HepG2 (cell line): ENCODE measurements around the gene NSG2. TPM values are rescaled to one million over a fixed set of nuclear protein-coding genes. Genes with fewer than 3 reads are reported as not detected.

ENCODE experiments used
- HES4 ChIP-seq: sonication (generic); formaldehyde crosslinking; IDR thresholded peaks from 2 replicates; pipeline ENCODE4 v1.9.0; 2021; ENCODE audit warnings: mild to moderate bottlenecking, missing genetic modification reagents, borderline replicate concordance
- HOXA9 ChIP-seq: sonication (generic); formaldehyde crosslinking; IDR thresholded peaks from 2 replicates; pipeline ENCODE4 v1.8.1; 2022; ENCODE audit warnings: missing genetic modification reagents, mild to moderate bottlenecking, moderate library complexity, borderline replicate concordance
- MXD4 ChIP-seq: IDR thresholded peaks from 2 replicates; pipeline ENCODE4 v1.6.1; 2016; ENCODE audit warnings: mild to moderate bottlenecking, missing biosample characterization, missing genetic modification reagents
- NCOA1 ChIP-seq: sonication (generic); formaldehyde crosslinking; IDR thresholded peaks from 2 replicates; pipeline ENCODE4 v1.9.0; 2021; ENCODE audit warnings: missing genetic modification reagents
- NFYB ChIP-seq: sonication (generic); formaldehyde crosslinking; IDR thresholded peaks from 2 replicates; pipeline ENCODE4 v1.4.0; 2020; ENCODE audit warnings: missing genetic modification reagents
- REPIN1 ChIP-seq: sonication (generic); formaldehyde crosslinking; IDR thresholded peaks from 2 replicates; pipeline ENCODE4 v1.8.0; 2022; ENCODE audit warnings: missing genetic modification reagents, low read depth, mild to moderate bottlenecking, borderline replicate concordance
- SMAD1 ChIP-seq: sonication (generic); formaldehyde crosslinking; IDR thresholded peaks from 2 replicates; pipeline ENCODE4 v1.4.0; 2020; ENCODE audit warnings: missing genetic modification reagents, low read depth, mild to moderate bottlenecking, borderline replicate concordance
- TGIF2 ChIP-seq: IDR thresholded peaks from 2 replicates; pipeline ENCODE4 v1.6.1; 2016; ENCODE audit warnings: control low read depth, missing compliant biosample characterization
- YEATS4 ChIP-seq: sonication (generic); formaldehyde crosslinking; IDR thresholded peaks from 2 replicates; pipeline ENCODE4 v1.4.0; 2020; ENCODE audit warnings: missing genetic modification reagents, borderline replicate concordance
- ZEB1 ChIP-seq: IDR thresholded peaks from 2 replicates; pipeline ENCODE4 v1.6.1; 2012; ENCODE audit warnings: mild to moderate bottlenecking, low read depth, inconsistent platforms; ENCODE audit not compliant: insufficient replicate concordance
- ZFP41 ChIP-seq: sonication (generic); formaldehyde crosslinking; IDR thresholded peaks from 2 replicates; pipeline ENCODE4 v1.4.0; 2020; ENCODE audit warnings: mild to moderate bottlenecking, missing genetic modification reagents, borderline replicate concordance
- ZNF10 ChIP-seq: sonication (generic); formaldehyde crosslinking; IDR thresholded peaks from 2 replicates; pipeline ENCODE4 v1.4.0; 2020; ENCODE audit warnings: mild to moderate bottlenecking, low read depth, missing genetic modification reagents, borderline replicate concordance
- ZNF230 ChIP-seq: sonication (generic); formaldehyde crosslinking; IDR thresholded peaks from 2 replicates; pipeline ENCODE4 v1.4.0; 2020; ENCODE audit warnings: mild to moderate bottlenecking, missing genetic modification reagents
- ZNF232 ChIP-seq: sonication (generic); formaldehyde crosslinking; IDR thresholded peaks from 2 replicates; pipeline ENCODE4 v1.4.0; 2020; ENCODE audit warnings: missing genetic modification reagents, borderline replicate concordance
- ZNF333 ChIP-seq: sonication (generic); formaldehyde crosslinking; IDR thresholded peaks from 2 replicates; pipeline ENCODE4 v1.4.0; 2020; ENCODE audit warnings: mild to moderate bottlenecking, missing genetic modification reagents, borderline replicate concordance
- ZNF496 ChIP-seq: sonication (generic); formaldehyde crosslinking; IDR thresholded peaks from 2 replicates; pipeline ENCODE4 v1.8.1; 2023; ENCODE audit warnings: mild to moderate bottlenecking, moderate library complexity, missing genetic modification reagents; ENCODE audit not compliant: insufficient replicate concordance
- ZNF563 ChIP-seq: sonication (generic); formaldehyde crosslinking; IDR thresholded peaks from 2 replicates; pipeline ENCODE4 v1.8.0; 2022; ENCODE audit warnings: mild to moderate bottlenecking, moderate library complexity, missing genetic modification reagents
- ZNF564 ChIP-seq: sonication (generic); formaldehyde crosslinking; IDR thresholded peaks from 2 replicates; pipeline ENCODE4 v1.8.1; 2023; ENCODE audit warnings: mild to moderate bottlenecking, missing genetic modification reagents
- polyA plus RNA-seq, 8 experiments: library from polyadenylated mRNA; depleted of rRNA in 3 of 8; stranded (reverse) in 7 of 8; unstranded in 1 of 8; fragments of >200 nt; fragmentation: Illumina TruSeq in 4 of 8; extraction: Trizol in 4 of 8; gene quantifications; 2 replicates each; pipeline versions ENCODE4 v1.2.1 to v1.2.3, GENCODE V29; 2011 to 2016; ENCODE audit warnings: low read depth in 4 of 8, missing spikeins in 1 of 8, mixed read lengths in 1 of 8; ENCODE audit not compliant: insufficient read depth in 1 of 8
- total RNA-seq, 5 experiments: library from RNA; depleted of rRNA; stranded (reverse); fragments of >200 nt; fragmentation: Illumina TruSeq; extraction: Trizol; gene quantifications; 2 replicates each; pipeline ENCODE4 v1.2.3, GENCODE V29; 2016; ENCODE audit warnings: low read depth in 1 of 5
- TF ChIP-seq, protein P1 (sequence below): sonication (generic); formaldehyde crosslinking; IDR thresholded peaks from 2 replicates; pipeline ENCODE4 v1.4.0; 2020; ENCODE audit warnings: low read depth, missing genetic modification reagents
- TF ChIP-seq, protein P2 (sequence below): sonication (generic); formaldehyde crosslinking; IDR thresholded peaks from 2 replicates; pipeline ENCODE4 v1.8.1; 2022; ENCODE audit warnings: low read depth, mild to moderate bottlenecking, missing genetic modification reagents
- TF ChIP-seq, protein P3 (sequence below): sonication (generic); formaldehyde crosslinking; IDR thresholded peaks from 2 replicates; pipeline ENCODE4 v1.5.1; 2020; ENCODE audit warnings: missing genetic modification reagents, mild to moderate bottlenecking, borderline replicate concordance
- TF ChIP-seq, protein P4 (sequence below): sonication (generic); formaldehyde crosslinking; IDR thresholded peaks from 2 replicates; pipeline ENCODE4 v1.8.0; 2022; ENCODE audit warnings: missing genetic modification reagents, low read depth, mild to moderate bottlenecking, borderline replicate concordance

NSG2 gene
- total and polyA plus RNA-seq, 2 of the 13 experiments (the other 11 are each of a cell fraction or from before 2014, with no cell fraction given): 0.21 TPM; not detected in 1

DNA sequence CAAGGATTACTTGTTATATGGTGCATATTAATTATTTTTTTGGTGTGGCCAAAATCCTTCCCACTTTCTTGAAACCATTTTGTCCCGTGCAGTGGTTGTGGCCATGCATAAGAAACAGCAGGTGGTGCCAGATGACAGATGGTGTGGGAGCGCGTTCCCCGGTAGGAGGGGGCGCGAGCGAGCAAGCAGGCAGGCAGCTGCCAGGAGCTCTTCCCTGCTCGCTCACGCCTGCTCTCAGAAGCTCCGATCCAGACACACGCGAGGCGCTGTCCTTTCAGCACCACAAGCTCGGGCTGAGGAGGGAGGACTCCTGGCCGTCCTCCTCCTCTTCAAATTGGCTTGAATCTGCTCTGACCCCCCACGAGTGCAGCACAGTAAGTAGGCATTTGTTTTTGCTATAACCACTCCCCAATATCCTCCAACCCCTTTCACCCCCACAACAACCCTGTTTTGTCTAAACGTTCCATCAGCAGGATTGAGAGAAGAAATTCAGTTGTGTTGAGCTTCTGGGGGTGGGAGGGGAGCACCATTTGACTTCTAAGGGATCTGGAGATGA lies at the start of gene NSG2 (continued):
- TF ChIP-seq ZFP41 (no peak), ZNF496 (CRISPR knock-in tag) (no peak), ZNF564 (CRISPR knock-in tag) (0 out of 2 replicates have a peak, but pooled peaks have one; percentile 52), ZNF333 (CRISPR knock-in tag) (no peak), MXD4 (peak; percentile 86; the same call in 1 of the 2 replicates), ZNF10 (CRISPR knock-in tag) (no peak), ZNF563 (peak; percentile 79; the same call in 1 of the 2 replicates), NFYB (CRISPR knock-in tag) (no peak), ZEB1 (no peak), YEATS4 (CRISPR knock-in tag) (no peak), HES4 (CRISPR knock-in tag) (peak; percentile 89), NCOA1 (CRISPR knock-in tag) (no peak), SMAD1 (CRISPR knock-in tag) (no peak), ZNF232 (CRISPR knock-in tag) (peak; percentile 76; the same call in 1 of the 2 replicates), TGIF2 (peak; percentile 90), ZNF230 (peak; percentile 60; the same call in 1 of the 2 replicates), REPIN1 (CRISPR knock-in tag) (peak; percentile 70), HOXA9 (CRISPR knock-in tag) (no peak)
- TF ChIP-seq, protein P1, sequence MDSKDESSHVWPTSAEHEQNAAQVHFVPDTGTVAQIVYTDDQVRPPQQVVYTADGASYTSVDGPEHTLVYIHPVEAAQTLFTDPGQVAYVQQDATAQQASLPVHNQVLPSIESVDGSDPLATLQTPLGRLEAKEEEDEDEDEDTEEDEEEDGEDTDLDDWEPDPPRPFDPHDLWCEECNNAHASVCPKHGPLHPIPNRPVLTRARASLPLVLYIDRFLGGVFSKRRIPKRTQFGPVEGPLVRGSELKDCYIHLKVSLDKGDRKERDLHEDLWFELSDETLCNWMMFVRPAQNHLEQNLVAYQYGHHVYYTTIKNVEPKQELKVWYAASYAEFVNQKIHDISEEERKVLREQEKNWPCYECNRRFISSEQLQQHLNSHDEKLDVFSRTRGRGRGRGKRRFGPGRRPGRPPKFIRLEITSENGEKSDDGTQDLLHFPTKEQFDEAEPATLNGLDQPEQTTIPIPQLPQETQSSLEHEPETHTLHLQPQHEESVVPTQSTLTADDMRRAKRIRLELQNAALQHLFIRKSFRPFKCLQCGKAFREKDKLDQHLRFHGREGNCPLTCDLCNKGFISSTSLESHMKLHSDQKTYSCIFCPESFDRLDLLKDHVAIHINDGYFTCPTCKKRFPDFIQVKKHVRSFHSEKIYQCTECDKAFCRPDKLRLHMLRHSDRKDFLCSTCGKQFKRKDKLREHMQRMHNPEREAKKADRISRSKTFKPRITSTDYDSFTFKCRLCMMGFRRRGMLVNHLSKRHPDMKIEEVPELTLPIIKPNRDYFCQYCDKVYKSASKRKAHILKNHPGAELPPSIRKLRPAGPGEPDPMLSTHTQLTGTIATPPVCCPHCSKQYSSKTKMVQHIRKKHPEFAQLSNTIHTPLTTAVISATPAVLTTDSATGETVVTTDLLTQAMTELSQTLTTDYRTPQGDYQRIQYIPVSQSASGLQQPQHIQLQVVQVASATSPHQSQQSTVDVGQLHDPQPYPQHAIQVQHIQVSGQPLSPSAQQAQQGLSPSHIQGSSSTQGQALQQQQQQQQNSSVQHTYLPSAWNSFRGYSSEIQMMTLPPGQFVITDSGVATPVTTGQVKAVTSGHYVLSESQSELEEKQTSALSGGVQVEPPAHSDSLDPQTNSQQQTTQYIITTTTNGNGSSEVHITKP (CRISPR knock-in tag): no peak
- TF ChIP-seq, protein P2, sequence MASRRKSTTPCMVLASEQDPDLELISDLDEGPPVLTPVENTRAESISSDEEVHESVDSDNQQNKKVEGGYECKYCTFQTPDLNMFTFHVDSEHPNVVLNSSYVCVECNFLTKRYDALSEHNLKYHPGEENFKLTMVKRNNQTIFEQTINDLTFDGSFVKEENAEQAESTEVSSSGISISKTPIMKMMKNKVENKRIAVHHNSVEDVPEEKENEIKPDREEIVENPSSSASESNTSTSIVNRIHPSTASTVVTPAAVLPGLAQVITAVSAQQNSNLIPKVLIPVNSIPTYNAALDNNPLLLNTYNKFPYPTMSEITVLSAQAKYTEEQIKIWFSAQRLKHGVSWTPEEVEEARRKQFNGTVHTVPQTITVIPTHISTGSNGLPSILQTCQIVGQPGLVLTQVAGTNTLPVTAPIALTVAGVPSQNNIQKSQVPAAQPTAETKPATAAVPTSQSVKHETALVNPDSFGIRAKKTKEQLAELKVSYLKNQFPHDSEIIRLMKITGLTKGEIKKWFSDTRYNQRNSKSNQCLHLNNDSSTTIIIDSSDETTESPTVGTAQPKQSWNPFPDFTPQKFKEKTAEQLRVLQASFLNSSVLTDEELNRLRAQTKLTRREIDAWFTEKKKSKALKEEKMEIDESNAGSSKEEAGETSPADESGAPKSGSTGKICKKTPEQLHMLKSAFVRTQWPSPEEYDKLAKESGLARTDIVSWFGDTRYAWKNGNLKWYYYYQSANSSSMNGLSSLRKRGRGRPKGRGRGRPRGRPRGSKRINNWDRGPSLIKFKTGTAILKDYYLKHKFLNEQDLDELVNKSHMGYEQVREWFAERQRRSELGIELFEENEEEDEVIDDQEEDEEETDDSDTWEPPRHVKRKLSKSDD (CRISPR knock-in tag): no peak
- TF ChIP-seq, protein P3, sequence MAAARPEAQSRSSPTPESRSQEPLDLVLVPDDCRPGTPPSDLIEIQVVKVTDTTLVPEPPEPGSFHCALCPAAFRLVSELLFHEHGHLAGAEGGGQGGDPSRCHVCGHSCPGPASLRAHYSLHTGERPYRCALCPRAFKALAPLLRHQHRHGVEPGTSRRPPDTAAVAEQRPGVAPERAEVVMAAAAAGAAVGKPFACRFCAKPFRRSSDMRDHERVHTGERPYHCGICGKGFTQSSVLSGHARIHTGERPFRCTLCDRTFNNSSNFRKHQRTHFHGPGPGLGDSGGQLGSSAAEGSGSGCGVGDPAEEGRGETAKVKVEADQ (CRISPR knock-in tag): no peak
- TF ChIP-seq, protein P4, sequence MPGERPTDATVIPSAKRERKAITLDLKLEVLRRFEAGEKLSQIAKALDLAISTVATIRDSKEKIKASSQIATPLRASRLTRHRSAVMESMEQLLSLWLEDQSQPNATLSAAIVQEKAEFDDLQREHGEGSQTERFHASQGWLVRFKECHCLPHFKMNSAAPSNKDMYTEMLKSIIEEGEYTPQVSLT (CRISPR knock-in tag): no peak
